Left lobe of liver (tissue), 2 donors: ENCODE data around the gene PTAR1. TPM values are rescaled to one million over a fixed set of nuclear protein-coding genes. Genes with fewer than 3 reads are reported as not detected.
A peak's percentile ranks its signal among the peaks of the same experiment; 100 is the strongest.

Experiments
- ATAC-seq: fragments of 200-7000 bp; cut with Tn5 transposase; one replicate; pipeline ENCODE4 v1.9.1; 2020; ENCODE audit warnings: mild to moderate bottlenecking, moderate library complexity
- DNase-seq: peaks from one replicate; pipeline ENCODE4 v3.0.0-alpha.2; 2020; ENCODE audit warnings: low spot score
- total RNA-seq: library from RNA; stranded (reverse); gene quantifications from one replicate; pipeline ENCODE4 v1.2.1, GENCODE V29; 2021
- donor health status: DM: no; HTN: no; CAD: no; lungs with moderate emphysema.
- donor health status: DM: no; HTN: yes; CAD: no.

PTAR1 gene
- total RNA-seq, 1 donor from 2014 or later = 23.1 TPM

DNA sequence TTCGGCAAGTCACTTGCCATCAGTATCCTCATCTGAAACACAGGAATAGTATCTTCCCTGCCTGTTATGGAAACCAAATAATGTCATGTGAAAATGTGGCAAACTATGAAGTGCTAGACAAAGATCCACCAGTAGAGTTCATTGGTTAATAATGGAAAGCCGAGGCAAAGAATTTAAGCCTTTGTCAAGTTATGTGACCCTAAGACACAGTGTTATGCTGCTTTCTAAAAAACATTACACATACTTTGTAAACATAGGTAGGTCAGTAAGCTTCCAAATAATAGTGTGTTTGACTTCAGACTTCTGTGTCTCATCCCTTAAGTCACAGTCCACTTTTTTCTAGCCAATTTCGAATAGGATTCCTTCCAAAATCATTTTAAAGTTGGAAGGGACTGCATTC is 6.0 kb downstream of the PTAR1 start:
- ATAC-seq = no peak
- DNase-seq = no peak

- no peak for DNase-seq
- ATAC-seq = no peak
Observed at GRCh38 chr9:69750085-69750484, 9.7 kb downstream of the PTAR1 start.

DNA sequence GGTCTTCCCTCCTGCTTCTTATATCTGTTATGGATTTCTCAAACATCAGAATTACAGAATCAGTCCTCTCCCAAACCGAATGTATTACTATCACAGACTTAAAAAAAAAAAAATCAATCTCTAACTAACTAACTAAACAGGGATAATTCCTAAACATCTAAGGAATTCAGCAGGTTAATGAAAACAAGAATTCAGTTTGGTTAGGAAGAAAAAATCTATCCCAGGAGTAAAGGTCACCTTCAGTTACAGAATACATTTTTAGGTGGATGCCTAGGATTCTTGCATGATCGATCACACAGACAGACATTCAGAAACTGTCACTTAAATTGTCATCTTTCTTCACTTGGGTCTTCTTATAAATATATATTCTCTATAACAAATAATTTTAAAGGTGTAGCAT is 11.5 kb downstream of the PTAR1 start:
- ATAC-seq (peak; percentile 55), DNase-seq (no peak)

GRCh38 chr9:69746859-69747560 is 12.8 kb downstream of the PTAR1 start:
- DNase-seq = no peak
- peak; percentile 54 for ATAC-seq

DNA sequence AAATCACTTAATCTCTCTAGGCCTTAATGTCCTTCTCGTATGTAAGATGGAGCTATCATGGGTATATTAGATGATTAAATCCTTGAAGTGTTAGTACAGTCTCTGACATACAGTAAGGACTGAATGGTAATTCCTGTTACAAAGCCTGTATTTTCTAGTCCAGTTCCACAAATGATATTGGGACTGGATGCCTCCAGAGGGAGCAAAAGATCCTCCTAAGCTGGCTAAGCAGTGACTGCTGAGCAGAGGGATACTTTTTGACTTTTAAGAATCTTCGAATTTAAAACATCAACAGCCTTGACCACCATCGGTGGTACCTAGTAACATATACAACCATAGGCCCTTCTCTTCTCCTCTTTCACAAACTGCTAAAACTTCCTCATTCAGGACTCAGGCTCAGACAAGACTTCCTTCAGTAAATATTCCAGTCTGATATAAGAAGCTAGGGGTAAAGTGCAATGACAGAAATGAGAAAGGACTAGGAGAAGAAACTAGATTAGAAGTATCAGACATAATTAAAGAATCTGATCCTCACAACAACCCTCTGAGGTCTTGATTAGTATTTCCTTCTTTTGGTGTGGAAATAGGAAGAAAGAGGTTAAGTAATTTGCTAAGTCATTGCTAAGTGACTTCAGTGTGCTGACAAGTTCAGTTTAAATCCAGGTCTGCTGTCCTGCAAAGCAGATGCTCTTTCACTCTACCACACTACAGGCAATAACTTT is 13.9 kb downstream of the PTAR1 start:
- ATAC-seq = no peak

GRCh38 chr9:69744688-69745380 is 15.0 kb downstream of the PTAR1 start:
- ATAC-seq (no peak), DNase-seq (no peak)

More for the DNA sequence above, 13.9 kb downstream of the PTAR1 start:
- DNase-seq = no peak

DNA sequence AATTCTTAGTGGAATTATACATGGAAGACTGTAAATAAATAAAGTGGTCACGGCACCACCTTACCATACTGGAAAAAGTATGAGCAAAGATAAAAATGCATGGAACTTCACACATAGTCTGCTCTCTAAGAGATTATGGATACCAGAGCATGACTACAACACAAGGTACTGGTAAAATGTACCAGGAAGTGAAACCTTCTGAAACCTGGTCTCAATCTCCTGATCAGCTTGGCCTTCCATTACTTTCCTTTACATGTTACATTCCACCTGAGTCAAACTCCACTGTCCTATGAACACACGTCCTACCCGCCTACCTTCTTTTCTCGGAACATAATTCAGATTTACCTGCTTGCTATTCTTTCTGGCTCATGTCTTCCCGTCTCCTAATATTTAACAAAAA is 15.9 kb downstream of the PTAR1 start:
- no peak for DNase-seq
- ATAC-seq = no peak

GRCh38 chr9:69740872-69741505 is 18.8 kb downstream of the PTAR1 start:
- DNase-seq = no peak
- peak; percentile 80 for ATAC-seq

DNA sequence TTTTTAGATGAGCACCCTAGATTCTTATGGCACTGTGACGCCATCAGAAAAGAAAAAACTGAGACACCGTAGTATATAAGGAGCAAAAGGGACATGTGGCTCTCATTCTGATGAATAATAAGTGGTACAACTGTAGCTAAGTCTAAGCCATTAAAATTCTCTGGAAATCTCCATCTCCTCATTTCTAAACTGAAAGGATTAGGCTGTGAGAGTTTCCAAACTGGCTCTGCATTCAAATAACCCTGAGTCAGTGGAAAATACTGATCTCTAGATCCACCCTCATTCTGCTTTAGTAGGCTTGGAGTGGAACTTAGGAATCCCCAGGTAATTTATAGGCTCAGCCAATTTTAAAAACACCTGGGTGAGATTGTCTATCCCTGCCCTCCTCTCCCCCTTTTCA is 28.5 kb downstream of the PTAR1 start:
- no peak for DNase-seq
- no peak for ATAC-seq

DNA sequence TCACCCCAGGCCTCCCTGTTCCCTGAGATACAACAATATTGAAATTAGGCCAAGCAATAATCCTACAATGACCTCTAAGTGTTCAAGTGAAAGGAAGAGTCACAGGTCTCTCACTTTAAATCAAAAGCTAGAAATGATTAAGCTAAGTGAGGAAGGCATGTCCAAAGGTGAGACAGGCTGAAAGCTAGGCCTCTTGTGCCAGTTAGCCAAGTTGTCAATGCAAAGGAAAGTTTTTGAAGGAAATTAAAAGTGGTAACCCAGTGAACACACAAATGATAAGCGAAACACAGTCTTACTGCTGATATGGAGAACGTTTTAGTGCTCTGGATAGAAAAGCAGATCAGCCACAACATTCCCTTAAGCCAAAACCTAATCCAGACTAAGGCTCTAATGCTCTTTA is 39.8 kb downstream of the PTAR1 start:
- DNase-seq = no peak

DNA sequence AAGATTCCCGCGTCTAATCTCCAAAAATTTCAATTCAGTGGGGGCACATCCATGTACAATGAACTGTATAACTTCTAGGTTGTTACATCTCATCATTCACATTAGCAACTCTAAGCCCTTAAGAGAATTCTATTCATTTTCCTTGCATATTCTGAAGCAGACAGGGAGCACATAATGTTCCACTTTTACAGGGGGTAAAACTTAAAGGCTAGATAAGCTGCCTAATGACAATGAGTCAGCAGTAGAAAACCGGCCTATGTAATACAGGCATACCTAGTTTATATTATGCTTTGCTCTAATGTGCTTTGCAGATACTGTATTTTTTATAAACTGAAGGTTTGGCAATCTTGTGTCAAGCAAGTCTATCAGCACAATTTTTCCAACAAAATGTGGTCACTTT is 40.4 kb downstream of the PTAR1 start:
- DNase-seq (no peak), ATAC-seq (no peak)

More for the DNA sequence above, 39.8 kb downstream of the PTAR1 start:
- peak; percentile 52 for ATAC-seq

GRCh38 chr9:69718218-69718617 is 41.6 kb downstream of the PTAR1 start:
- ATAC-seq = no peak
- DNase-seq = no peak

DNA sequence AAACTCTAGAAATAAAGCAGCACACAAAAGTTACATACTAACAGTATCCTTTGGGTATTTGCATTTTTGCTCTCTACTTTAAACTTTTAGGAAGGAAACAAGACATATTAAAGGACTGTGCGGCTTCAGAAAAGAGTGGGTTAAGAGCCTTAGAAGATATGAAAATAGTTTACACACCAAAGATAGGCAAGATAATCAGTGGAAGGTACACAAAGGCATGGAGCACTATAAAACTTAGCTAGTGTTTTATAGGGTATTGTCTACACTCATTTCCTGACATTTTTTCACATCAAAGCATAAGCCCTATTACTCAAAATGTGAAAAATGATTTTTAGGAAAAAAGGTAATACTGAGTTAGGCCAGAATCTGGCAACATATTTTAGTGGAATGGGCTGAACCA is 44.0 kb downstream of the PTAR1 start:
- no peak for ATAC-seq
- DNase-seq = no peak

DNA sequence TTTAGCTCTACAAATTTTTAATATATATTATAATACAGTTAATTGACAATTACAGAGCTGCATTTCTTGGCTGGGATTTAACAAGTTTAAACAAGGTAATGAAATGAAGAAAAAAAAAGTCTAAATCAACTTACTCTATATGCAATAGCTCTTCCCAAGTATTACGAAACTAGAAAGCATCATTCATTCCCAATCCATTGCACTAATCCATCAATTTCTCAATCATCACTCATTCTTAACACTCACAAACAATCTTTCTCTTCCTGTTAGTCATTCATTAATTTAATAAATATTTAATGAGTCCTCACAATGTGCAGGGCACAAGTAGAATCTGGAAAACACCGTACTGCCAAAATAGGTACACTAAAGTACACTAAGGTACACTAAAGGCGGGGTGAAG is 44.7 kb downstream of the PTAR1 start:
- DNase-seq (no peak), ATAC-seq (no peak)

- DNase-seq = no peak
- no peak for ATAC-seq
Observed at GRCh38 chr9:69697475-69697874, 62.3 kb downstream of the PTAR1 start.

DNA sequence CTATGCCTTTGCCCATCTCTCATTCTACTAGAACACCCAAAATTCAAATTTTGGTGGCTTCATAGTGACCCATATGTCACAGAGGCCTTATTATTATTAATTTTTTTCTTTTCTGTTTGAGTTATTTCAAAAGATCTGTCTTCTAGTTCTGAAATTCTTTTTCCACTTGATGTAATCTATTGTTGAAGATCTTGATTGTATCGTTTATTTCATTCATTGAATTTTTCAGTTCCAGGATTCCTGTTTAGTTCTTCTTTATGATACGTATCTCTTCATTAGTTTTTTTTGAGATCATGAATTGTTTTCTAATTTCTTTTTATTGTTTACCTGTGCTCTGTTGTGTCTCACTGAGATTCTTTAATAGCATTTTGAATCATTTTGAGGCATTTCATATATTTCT is 63.0 kb downstream of the PTAR1 start:
- no peak for DNase-seq

GRCh38 chr9:69689991-69690538 is 69.7 kb downstream of the PTAR1 start:
- peak; percentile 29 for ATAC-seq
- DNase-seq = no peak

More for the DNA sequence above, 63.0 kb downstream of the PTAR1 start:
- ATAC-seq = no peak

GRCh38 chr9:69683927-69684326 is 75.9 kb downstream of the PTAR1 start:
- ATAC-seq (no peak), DNase-seq (no peak)

DNA sequence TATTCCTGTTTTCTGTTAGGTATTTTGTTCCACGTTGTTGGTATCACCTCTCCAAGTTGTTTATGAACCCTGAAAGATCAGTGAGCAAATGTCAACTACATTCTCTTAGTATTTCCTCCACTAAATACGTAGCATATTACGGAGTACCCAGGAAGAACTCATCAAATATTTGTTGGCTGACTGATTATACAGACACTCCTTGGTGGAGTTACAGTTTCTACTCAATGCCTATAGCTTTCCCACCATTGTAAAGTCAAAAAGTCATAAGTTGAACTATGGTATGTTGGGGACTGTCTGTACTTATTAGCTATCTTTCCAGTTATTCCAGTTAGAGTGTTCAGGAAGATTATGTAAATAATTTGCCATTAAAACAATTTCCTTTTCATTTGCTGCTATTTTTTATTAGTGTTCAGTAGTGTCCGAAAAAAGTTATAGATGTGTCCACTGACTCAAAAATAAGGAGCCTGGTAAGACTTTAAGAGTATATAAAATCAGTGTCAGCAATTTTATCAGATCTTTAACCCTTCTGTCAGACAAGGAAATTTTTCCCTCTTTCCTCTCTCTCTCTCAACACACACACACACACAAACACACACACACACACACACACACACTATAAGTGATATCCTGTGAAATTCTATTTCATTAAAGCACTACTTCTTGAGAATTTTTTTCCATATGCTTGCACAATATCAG is 80.8 kb downstream of the PTAR1 start:
- no peak for ATAC-seq
- no peak for DNase-seq

DNA sequence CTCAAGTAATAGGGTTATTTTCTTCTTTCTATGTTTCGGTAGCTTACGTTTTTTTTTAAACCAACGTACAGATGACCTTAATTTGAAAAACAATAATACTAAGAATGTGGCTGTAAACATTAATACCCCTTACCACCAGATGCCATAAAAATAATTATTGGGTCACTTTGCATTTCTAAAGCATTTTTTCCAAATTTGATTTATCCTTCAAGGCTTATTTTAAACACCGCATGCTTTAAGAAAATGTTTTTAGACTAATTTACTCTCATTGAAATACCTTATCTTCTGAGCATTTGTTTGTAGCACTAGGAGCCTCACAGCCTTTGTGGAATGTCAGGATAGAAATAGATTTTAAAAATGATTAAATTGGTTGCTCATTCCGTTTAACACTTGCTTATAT is 81.9 kb downstream of the PTAR1 start:
- ATAC-seq = no peak
- no peak for DNase-seq

- no peak for DNase-seq
- no peak for ATAC-seq
Observed at GRCh38 chr9:69675563-69675962, 84.2 kb downstream of the PTAR1 start.
